Fibroblast of skin of left quadriceps (primary cell): Measurements from ENCODE around the gene TP53BP2.
"Not testable (repeated sequence)": the region's sequence is repeated elsewhere in the genome, so short reads cannot be mapped to it uniquely, and the experiment has no call there.

Source experiments
- DNase-seq, 2 experiments: peaks; one replicate each; pipeline ENCODE4 v3.0.0-alpha.2; 2013; ENCODE audit warnings: low read depth in 2 of 2

The TP53BP2 gene

GRCh38 chr1:223831755-223832636 lies 13.8 kb downstream of the TP53BP2 start:
- DNase-seq, result peak in 1 of 2 experiments; percentile 25

- no peak for DNase-seq
Observed at GRCh38 chr1:223829678-223830077, 16.1 kb downstream of the TP53BP2 start.

DNA sequence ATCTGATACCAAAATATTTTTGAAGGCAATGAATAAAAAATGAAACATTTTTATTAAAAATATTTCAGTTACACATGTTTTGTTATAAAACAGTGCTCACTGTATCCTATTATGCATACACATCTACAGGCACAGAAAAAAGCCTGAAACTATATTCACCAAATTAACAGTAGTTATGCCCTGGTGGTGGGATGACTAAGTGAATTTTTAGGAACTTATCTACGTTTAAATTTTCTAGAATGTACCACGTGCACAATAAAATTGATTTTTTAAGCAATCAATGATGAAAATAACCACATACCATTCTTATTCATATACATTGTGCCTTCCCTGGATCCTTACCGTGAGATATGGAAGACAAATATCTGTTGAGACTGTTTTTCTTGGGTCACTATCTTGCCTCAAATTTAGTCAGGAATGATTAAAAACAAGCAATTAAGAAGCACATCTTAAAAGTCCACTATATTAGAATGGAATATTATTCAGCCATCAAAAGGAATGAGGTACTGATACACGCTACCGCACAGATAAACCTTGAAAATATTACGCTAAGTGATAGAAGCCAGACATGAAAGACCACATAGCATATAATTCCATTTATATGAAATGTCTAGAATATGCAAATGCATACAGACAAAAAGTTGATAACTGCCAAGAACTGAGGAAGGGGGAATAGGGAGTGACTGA lies 17.4 kb downstream of the TP53BP2 start:
- DNase-seq, result no peak

GRCh38 chr1:223827193-223827663 lies 18.5 kb downstream of the TP53BP2 start:
- no peak for DNase-seq

DNA sequence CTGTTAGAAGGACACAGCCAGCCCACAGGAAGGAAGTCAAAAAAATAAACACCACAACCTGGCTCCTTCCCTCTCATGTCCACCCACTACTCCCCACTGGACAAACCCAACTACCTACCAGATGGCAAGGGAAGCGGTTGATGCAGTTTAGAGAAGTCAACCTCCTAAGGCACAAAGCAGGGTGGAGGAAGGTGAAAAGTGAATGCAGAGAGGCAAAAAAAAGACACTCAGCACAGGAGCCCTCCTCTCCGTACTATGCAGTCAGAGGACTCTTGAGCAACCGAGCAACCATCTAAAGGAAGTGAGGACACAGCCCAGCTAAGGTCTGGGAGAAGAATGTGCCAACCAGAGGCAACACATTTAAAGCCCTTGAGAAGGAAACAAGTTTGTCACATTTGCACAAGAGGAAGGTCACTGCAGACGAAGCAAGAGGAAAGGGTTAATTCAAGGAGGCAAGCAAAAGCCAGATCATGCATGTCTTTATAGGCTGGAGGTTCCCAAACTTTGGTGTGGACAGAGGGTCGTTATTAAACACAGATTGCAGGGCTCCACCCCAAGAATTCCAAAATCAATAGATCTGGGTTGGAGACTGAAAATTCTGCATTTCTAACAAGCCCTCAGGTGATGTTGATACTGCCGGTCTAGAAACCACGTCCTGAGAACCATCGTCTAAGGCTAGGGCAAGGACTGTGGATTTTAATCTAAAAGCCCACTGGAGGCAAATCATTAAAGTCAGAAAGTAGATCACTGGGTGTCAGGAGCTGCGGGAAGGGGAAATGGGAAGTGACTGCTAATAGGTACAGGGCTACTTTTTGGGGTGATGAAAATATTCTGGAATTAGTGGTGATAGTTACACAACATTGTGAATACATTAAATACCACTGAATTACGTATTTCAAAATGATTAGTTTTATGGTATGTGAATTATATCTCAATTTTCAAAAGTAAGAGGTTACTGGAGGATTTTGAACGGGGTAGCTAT lies 19.7 kb downstream of the TP53BP2 start:
- no peak for DNase-seq

DNA sequence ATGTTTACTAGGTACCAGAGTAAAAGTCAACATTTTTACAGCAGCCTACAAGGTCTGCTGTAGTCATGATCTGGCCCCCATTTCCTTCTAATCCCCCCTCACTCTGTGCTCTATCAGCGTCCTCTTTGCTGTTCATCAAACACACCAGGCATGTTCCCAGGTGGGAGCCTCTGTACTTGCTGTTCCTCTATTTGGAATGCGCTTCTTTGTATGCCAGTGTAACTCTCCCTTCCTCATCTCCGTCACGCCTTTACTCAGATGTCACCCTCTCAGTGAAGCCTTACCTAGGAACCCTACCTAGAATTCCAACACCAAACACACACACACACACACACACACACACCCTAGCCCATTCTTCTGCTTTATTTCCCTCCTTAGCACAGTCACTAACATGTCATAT lies 21.0 kb downstream of the TP53BP2 start:
- no peak for DNase-seq

DNA sequence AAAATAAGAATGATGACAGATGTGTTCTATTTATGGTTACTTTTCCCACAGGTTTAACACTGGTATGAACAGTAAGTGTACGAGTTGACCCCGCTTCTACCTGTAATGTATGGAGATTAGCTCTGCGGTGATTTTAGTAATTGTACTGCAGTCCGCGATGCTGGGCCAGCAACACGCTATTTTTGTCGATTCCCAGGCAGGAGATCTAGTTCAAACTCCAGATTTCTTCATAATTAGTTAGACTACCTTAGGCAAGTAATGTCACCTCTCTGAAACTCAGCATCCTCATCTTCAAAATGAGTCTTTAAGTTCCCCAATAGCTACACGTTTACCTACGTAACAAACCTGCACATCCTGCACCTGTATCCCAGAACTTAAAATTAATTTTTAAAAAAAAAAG lies 21.5 kb downstream of the TP53BP2 start:
- no peak for DNase-seq

GRCh38 chr1:223820971-223821370 lies 24.8 kb downstream of the TP53BP2 start:
- no peak for DNase-seq

DNA sequence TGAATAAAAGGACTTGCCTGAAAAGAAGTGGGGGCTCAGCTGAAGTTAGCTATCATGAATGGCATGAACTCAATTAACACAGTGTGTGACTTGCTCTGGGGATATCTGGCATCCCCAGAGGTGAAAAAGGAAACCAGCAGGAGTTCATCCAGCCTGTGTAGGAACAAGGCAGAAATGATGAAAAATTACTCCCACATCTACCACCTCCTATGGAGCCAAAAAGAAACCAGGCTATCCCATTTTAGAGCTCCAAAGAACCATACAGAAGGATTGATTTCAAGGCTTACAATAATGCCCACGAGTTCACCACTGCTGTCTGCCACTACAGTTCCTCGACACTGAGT lies 25.3 kb downstream of the TP53BP2 start:
- no peak for DNase-seq

DNA sequence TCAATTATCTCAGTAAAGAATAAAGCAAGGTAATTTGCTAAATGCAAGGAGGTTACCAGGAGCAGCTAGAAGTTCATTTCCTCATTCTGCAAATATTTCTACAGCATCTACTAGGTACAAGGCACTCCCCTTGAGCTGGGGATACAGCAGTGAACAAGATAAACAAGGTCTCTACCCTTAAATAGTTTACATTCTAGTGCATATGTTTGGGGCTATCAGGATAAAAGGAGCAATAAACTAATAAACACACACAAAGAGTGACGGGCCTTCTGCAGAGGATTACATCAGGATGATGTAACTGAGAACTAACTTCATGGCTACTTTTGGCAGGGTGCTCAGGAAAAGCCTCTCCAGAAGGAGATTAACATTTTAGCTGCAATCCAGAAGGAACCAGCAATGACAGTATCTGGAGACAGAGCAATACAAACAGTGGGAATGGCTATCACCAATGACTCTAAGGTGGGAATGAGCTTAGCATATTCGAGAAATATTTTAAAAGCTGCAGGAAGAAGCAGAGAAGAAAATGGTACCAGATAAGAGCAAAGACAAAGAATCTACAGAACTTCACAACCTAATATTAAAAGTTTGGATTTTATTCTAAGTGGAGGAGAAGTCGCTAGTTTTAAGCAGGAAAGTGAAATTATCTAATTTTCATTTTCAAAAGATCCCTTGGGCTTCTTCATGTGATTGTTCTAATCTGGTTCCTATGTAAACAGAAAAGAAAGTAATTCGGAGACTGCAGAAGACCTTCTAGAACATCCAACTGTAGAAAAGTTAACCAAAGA lies 25.8 kb downstream of the TP53BP2 start:
- DNase-seq, result peak; percentile 35 to 37

DNA sequence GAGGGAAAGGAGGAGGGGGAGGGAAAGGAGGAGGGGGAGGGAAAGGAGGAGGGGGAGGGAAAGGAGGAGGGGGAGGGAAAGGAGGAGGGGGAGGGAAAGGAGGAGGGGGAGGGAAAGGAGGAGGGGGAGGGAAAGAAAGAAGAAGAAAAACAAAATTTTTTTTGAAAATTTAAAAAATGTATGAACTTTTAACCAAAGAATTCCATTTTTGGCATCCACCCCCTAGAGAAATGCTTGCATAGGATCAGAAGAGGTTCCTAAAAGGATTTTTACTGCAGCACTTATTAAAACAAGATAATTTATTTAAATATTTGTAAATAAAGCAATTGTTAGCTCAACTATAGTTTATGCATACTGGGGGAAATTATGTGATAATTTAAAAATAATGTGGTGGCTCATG lies 28.5 kb downstream of the TP53BP2 start:
- DNase-seq, result not testable (repeated sequence)

DNA sequence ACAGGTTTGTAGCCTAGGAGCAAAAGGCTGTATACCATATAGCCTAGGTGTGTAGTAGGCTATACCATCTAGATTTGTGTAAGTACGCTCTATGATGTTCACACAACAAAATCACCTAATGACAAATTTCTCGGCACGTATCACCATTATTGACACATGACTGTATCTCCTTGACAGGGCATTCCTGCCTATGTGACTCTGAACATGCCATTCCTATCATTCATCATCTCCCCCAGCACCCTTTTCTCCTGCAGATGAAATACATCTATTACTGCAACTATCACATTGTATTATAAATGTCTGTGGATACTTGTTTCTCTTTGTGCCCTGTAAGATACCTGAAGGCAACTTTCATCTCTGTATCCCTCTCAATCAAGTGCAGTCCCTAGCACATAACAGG lies 29.9 kb downstream of the TP53BP2 start:
- DNase-seq, result no peak

GRCh38 chr1:223815020-223815853 lies 30.5 kb downstream of the TP53BP2 start:
- DNase-seq, result no peak

GRCh38 chr1:223813645-223814044 lies 32.1 kb downstream of the TP53BP2 start:
- no peak for DNase-seq

- peak in 1 of 2 experiments; percentile 17 for DNase-seq
Observed at GRCh38 chr1:223811634-223812101, 34.1 kb downstream of the TP53BP2 start.

- DNase-seq, result no peak
Observed at GRCh38 chr1:223810586-223810985, 35.2 kb downstream of the TP53BP2 start.

- not testable (repeated sequence) for DNase-seq
Observed at GRCh38 chr1:223809905-223810304, 35.8 kb downstream of the TP53BP2 start.

GRCh38 chr1:223803211-223803610 lies 42.5 kb downstream of the TP53BP2 start:
- DNase-seq, result no peak

- no peak for DNase-seq
Observed at GRCh38 chr1:223802602-223803001, 43.1 kb downstream of the TP53BP2 start.

- DNase-seq, result no peak
Observed at GRCh38 chr1:223802032-223802431, 43.7 kb downstream of the TP53BP2 start.
